ENCODE measurements around the gene CDKN2D.
"Not testable (repeated sequence)": the region's sequence is repeated elsewhere in the genome, so short reads cannot be mapped to it uniquely, and the experiment has no call there.

Gene CDKN2D

DNA sequence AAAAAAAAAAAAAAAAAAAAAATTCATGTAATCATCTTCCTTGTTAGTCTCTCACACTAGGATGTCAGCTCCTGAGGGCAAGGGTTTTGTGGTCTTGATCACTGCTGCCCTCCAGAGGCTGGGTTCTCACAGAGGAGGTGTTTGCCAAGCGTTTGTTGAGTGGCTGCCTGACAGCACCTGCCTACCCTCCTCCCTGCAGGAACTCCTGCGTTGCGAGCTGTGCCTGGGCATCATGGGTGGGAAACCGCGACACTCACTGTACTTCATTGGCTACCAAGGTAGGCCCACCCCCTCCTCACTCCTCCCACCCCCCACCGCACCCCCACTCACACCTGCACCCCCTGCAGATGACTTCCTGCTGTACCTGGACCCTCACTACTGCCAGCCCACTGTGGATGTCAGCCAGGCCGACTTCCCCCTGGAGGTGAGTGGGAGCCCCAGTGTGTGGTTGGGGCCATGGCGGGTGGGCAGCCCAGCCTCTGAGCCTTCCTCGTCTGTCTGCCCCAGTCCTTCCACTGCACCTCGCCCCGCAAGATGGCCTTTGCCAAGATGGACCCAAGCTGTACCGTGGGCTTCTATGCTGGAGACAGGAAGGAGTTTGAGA, 17.0 kb downstream of the CDKN2D start:
- DNase-seq: no peak

DNA sequence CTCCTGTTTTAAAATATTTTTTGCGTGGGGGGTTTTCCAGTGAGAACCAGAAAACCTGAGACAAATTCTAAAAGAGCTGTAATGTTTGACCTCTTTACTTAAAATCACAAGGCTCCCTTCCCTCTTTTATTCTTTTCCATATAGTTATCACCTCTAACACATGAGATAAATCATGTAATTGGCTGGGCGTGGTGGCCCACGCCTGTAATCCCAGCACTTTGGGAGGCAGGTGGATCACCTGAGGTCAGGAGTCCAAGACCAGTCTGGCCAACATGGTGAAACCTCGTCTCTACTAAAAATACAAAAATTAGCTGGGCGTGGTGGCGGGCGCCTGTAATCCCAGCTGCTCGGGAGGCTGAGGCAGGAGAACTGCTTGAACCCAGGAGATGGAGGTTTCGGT, 17.8 kb downstream of the CDKN2D start:
- not testable (repeated sequence) for DNase-seq

DNA sequence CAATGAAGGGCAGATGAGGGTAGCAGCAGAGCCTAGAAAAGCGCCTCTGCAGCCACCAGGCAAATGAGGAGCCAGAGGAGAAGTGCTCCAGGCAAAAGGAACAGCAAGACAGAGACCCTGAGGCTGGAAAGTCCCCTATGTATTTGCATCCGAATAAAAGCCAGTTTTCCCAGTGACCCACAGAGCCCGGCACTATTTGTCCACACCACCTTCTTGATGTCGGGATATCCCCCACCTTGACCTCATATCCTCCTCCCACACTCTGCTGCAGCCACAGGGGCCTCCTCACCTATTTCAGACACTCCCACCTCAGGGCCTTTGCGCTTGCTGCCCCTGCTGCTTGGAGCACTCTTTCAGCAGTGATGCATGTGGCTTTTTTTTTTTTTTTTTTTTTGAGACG, 18.4 kb downstream of the CDKN2D start:
- DNase-seq: no peak

DNA sequence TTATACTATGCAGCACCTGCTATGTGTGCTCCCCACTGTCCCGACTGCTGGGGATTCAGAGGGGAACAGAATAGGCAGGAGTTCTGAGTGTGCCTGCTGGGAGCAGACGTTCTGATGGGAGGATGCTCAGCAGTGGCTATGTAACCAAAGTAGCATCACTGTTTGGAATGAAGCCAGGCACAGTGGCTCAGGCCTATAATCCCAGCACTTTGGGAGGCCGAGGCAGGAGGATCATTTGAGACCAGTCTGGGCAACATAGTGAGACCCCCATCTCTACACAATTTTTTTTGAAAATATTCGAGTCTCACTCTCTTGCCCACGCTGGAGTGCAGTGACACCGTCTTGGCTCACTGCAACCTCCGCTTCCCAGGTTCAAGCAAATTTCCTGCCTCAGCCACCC, 19.0 kb downstream of the CDKN2D start:
- no peak for DNase-seq

DNA sequence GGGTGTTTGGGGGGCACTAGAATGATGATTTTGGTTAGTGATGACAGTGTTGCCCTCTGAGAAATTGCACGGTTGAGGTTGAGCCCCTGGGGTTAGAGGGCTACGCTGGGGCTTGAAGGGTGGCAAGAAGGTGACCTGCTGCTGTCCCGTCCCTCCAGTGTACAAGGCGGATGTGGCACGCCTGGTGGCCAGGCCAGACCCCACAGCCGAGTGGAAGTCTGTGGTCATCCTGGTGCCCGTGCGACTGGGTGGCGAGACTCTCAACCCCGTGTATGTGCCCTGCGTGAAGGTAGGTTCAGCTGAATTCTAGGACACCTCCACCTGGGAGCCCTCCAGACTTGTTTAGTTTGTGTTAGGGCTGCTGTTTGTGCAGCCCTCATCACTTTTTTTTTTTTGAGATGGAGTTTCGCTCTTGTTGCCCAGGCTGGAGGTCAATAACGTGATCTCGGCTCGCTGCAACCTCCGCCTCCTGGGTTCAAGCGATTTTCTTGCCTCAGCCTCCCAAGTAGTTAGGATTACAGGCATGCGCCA, 20.0 kb downstream of the CDKN2D start:
- DNase-seq: no peak

DNA sequence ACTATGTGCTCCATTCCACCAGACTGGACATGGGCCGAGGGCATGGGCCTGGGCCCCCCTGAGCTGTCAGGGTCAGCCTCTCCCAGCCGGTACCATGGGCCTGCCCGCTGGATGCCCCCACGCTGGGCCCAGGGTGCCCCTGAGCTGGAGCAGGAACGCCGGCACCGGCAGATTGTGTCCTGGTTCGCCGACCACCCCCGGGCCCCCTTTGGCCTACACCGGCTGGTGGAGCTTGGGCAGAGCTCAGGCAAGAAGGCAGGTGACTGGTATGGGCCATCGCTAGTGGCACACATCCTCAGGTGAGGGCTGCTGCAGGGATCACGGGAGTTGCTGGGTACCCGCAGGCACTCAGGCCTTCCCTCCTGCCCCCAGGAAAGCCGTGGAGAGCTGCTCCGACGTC, 22.0 kb downstream of the CDKN2D start:
- DNase-seq: no peak

DNA sequence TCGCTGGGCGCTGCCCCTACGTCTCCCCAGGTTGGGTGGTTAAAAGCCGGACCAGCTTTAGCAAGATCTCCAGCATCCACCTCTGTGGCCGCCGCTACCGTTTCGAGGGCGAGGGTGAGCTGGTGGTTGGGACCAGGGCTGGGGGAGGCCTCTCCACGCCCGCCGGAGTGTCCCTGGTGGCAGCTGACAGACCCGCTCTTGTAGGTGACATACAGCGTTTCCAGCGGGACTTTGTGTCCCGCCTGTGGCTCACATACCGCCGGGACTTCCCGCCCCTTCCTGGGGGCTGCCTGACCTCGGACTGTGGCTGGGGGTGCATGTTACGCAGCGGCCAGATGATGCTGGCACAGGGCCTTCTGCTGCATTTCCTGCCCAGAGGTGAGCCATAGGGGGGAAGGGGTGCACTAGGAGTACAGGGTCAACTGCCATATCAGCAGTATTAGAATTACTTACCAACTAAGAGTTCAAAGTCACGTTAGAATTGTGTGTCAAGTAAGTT, 24.0 kb downstream of the CDKN2D start:
- DNase-seq: no peak

DNA sequence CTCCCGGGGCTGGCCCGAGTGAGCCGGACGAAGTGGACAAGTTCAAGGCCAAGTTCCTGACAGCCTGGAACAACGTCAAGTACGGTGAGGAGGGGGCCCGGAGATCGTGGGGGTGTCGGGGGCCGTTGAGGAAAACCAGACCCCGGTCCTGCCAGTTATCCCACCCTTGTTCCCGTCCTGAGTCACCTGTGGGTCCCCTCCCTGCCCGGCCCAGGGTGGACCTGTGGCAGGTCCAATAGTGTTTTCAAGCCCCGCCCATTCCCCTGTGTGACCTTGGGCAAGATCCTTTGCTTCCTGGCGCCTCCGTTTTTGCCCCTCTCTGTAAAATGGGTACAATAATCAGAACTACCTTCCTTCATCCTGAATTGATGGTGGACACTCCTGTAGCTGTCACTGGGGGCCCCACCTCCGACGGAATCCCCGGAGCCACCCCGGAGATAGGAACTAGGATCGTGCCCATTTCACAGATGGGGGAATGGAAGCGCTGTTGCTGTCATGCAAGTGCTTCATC, 24.5 kb downstream of the CDKN2D start:
- DNase-seq: no peak

DNA sequence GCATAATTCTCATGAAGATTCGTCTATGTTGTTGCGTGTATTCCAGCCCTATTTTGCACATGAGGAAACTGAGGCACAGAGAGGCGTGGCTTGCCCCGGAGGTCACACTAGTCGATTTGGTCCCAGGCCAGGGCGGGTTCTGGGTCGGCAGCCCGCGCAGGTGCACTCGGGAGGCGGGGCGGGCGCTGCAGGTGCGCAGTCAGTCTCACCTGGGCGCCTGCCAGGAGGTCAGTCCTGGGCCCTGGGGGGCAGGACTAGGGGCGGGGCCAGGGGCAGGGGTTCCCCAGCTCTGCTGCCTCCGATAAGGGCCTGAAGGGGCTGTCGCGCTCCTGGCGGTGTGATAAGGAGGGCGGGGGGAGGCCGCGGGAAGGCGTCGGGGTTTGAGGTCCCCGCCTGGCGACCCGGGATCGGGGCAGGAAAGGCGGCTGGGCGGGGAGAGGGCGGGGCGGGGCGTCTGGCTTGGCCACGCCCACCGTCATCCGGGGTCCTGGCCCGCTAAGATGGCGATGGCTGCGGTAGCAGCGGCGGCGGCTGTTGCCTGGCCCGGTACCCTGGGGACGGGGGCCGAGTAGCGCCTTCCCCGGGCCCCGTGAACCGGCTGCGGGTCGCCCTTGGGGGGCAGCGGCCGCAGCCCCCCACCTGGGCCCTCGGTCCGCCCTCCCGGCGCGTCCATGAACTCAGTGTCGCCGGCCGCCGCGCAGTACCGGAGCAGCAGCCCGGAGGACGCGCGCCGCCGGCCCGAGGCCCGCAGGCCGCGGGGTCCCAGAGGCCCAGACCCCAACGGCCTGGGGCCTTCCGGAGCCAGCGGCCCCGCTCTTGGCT, 25.1 kb downstream of the CDKN2D start, which contains the start of gene ATG4D:
Gene ATG4D (plus strand): TSS at position 485 of the 822 bp plus-strand sequence. CDS start 187 bp downstream, at position 672.
- DNase-seq: peak; percentile 48

DNA sequence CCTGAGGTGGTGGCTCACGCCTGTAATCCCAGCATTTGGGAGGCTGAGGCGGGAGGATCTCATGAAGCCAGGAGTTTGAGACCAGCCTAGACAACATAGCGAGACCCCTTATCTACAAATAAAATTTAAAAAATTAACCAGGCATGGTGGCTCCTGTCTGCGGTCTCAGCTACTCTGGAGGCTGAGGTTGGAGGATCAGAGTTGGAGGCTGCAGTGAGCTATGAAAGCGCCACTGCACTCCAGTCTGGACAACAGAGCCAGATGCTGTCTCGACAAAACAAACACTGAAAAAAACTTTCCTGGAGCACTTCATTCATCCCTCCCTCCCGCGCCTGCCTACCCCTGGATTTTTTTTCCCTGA, 25.7 kb downstream of the CDKN2D start:
- no peak for DNase-seq

DNA sequence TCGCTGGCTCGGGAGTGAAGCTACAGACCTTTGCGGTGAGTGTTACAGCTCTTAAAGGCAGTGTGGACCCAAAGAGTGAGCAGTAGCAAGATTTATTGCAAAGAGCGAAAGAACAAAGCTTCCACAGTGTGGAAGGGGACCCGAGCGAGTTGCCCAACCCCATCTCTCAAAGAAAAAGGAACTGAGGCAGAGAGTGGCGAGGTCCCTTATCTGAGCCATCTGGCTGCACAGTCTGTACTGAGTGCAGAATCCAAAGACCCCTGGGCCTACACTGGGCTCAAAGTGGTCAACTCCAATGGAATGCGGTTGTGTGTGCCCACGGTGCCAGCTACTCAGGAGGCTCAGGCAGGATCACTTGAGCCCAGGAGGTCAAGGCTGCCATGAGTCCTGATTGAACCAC, 29.8 kb downstream of the CDKN2D start:
- DNase-seq: not testable (repeated sequence)

DNA sequence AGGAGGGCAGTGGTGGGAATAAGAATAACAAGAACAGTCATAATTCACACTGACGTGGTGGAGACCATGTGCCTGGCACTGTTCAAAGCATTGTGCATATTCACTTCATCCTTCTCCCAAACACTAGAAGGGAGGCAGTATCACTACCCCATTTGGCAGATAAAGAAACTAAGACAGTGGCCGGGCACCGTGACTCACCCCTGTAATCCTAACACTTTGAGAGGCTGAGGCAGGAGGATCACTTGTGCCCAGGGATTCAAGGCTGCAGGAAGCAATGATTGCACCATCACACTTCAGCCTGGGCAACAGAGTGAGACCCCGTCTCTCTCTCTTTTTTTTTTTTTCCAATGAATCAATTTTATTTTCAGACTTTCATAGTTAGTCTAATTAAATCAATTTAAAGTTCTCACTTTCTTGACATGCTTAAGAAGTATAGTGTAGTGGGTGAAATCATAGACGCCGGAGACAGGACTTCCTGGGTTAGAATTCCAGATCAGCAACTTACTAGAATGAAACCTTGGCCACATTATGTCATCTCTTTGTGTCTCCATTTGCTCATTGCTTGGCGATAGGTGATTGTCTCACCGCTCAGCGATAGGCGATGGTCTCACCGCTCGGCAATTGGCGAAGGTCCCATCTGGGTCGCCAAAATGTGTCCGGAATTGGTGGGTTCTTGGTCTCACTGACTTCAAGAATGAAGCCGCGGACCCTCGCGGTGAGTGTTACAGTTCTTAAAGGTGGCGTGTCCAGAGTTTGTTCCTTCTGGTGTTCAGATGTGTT, 30.4 kb downstream of the CDKN2D start:
- no peak for DNase-seq

DNA sequence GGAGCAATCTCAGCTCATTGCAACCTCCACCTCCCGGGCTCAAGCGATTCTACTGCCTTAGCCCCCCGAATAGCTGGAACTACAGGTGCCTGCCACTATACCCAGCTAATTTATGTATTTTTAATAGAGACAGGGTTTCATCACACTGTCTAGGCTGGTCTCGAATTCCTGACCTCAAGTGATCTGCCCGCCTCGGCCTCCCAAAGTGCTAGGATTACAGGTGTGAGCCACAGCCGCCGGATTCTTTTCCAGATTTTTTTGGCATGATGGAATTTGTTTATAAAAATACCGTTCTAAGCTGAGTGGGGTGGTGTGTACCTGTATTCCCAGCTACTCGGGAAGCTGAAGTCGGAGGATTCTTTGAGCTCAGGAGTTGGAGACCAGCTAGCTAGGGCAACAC, 31.1 kb downstream of the CDKN2D start:
- DNase-seq: no peak

DNA sequence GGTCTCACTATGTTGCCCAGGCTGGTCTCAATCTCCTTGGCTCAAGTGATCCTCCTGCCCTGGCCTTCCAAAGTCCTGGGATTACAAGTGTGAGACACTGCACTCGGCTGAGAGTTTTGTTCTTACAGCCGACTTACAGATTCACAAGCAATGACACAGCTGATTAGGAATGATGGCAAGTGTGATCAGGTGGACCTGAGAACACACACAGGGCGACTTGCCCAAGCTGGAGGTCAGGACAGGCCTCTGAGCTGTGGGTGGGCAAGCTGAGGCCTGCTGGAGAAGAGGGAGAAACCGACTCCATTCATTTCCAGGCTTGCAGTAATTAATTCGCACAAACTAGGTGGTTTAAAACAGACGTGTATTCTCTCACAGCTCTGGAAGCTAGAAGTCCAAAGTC, 33.2 kb downstream of the CDKN2D start:
- DNase-seq: no peak

DNA sequence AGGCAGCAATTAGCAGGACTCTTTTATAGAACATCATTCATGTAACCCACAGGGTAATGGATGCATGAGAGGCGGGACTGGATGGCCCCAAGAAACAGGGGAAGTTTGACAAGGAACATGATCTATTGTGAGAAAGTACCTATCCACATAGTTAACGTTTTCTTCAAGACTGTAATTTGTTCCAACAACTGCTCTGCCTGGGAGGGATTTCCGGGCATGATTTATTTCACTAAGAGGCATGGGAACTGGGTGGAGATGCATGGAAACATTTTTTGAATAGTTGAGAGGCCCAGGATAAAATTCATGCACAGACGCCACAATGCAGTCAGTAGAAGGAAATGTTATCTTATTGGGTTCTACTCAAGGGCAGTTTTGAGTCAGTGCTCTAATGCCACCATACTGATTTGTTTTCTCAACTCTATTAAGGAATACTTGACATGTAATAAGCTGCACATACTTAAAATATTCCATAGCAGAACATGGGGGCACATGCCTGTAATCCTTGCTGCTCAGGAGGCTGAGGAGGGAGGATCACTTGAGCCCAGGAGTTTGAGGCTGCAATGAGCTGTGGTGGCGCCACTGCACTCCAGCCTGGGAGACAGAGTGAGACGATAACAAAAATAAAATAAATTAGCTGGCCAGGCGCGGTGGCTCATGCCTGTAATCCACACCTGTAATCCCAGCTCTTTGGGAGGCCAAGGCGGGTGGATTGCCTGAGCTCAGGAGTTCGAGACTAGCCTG, 35.0 kb downstream of the CDKN2D start:
- DNase-seq: no peak

DNA sequence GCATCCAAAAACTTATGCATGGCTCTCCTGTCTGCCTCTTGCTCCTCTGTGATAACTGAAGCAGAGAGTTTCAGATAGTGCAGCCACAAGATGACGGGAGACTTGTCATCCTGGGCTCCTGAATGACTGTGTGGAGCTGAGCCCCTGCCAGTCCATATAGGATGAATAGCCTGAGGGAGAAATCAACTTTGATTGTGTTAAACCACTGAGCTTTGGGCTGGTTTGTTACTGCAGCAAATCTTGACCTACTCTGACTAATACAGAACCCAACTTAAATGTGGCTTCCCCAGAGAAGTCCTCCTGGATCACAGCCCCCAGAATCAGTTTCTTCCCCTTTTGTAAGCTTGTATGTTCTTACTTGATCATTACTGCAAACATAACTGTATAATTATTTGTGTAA, 36.3 kb downstream of the CDKN2D start:
- no peak for DNase-seq

DNA sequence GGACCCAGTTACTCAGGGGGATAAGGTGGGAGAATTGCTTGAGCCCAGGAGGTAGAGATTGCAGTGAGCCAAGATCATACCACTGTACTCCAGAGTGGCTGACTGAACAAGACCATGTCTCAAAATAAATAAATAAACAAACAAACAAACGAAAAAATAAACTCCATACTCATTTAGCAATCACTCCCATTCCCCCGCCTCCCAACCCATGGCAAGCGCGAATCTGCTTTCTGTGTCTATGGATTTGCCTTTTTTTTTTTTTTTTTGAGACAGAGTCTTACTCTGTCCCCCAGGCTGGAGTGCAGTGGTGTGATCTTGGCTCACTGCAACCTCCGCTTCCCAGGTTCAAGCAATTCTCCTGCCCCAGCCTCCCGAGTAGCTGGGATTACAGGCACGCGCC, 41.9 kb downstream of the CDKN2D start:
- not testable (repeated sequence) for DNase-seq

DNA sequence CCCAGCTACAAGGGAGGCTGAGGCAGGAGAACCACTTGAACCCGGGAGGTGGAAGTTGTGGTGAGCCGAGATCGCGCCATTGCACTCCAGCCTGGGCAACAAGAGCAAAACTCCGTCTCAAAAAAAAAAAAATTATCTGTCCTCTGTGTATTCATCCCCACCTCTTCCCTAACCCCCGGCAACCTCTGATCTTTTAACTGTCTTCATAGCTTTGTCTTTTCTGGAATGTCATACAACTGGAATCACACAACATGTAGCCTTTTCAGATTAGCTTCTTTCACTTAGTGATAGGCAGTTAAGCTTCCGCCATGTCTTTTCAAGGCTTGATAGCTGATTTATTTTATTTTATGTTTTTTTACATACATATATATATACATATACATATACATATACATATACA, 43.1 kb downstream of the CDKN2D start:
- no peak for DNase-seq

DNA sequence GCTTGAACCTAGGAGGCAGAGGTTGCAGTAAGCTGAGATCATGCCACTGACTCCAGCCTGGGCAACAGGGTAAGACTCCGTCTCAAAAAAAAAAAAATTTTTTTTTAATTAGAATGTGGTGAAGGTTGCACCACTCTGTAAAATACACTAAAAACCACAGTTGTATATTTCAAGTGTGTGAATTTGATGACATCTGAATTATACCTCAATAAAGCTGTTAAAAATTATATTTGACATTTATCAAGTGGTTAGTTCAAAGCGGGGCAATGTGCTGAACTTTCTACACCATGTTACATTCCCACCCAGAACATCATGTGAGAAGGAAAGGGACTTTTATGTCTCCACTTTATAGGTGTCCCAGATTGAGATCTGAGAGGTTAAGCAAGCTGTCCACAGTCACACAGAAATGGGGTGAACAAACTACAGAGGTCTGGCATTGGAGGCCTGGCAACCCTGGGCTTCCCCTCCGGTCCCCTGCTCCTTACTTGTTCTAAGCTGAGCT, 45.6 kb downstream of the CDKN2D start:
- no peak for DNase-seq

DNA sequence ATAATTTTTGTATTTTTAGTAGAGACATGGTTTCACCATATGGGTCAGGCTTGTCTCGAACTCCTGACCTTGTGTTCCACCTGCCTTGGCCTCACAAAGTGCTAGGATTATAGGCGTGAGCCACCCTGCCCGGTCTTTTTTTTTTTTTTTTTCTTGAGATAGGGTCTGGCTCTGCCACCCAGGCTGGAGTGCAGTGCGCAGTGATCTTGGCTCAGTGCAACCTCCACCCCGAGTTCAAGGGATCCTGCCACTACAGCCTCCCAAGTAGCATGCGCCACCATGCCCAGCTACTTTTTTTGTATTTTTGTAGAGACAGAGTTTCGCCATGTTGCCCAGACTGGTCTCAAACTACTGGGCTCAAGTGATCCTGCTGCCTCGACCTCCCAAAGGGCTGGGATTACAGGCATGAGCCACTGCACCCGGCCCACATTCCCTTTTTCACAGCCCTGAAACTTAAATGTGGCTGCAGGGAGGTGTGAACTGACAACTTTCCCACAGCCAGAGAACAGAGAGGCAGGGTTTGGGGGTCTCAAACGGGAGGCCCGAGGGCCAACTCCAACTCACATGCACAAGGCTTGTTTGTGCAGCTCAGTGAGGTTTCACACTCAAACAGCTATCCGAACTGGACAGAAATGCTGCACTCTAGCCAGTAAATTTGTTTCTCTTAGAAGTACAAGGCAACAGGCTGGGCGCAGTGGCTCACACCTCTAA, 47.2 kb downstream of the CDKN2D start:
- DNase-seq: no peak

DNA sequence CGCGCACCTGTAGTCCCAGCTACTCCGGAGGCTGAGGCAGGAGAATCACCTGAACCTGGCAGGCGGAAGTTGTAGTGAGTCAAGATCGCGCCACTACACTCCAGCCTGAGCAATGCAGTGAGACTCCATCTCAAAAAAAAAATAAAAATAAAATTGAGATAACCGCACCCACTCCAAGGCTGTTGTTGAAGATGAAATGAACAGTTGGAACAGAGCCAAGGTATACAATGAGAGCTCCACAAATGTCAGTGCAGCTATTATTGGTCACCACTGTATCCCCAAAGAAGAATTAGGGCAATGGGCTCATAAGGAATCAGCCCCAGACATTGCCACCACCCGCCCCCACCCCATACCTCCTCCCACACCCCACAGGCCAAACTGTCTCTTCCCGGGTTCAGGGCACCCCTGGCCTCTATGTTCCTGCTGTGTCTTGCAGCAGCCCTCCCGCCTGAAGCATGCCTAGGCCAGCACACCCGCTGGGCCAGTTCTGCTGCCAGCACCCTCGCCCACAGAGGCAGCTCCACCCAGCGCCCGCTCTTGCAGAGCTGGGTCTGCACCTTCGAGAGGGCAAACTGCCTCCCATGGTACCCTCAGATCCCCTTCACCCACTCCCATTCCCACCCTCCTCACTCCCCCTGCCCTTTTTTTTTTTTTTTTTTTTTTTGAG, 48.0 kb downstream of the CDKN2D start:
- DNase-seq: no peak

Data from GOT3 (cell line).